Islet of Langerhans (tissue), 1 donor: ENCODE results near the gene KRR1.
A peak's percentile ranks its signal among the peaks of the same experiment; 100 is the strongest.
"Not testable (repeated sequence)": the region's sequence is repeated elsewhere in the genome, so short reads cannot be mapped to it uniquely, and the experiment has no call there.

Source experiments
- FAIRE-seq: peaks from one replicate; lab custom pipeline; 2011; peaks lifted over from hg19 to GRCh38; lab: Jason Lieb, UNC

Gene KRR1

GRCh38 chr12:75474116-75474515 is 37.3 kb downstream of the KRR1 start:
- FAIRE-seq = no peak

DNA sequence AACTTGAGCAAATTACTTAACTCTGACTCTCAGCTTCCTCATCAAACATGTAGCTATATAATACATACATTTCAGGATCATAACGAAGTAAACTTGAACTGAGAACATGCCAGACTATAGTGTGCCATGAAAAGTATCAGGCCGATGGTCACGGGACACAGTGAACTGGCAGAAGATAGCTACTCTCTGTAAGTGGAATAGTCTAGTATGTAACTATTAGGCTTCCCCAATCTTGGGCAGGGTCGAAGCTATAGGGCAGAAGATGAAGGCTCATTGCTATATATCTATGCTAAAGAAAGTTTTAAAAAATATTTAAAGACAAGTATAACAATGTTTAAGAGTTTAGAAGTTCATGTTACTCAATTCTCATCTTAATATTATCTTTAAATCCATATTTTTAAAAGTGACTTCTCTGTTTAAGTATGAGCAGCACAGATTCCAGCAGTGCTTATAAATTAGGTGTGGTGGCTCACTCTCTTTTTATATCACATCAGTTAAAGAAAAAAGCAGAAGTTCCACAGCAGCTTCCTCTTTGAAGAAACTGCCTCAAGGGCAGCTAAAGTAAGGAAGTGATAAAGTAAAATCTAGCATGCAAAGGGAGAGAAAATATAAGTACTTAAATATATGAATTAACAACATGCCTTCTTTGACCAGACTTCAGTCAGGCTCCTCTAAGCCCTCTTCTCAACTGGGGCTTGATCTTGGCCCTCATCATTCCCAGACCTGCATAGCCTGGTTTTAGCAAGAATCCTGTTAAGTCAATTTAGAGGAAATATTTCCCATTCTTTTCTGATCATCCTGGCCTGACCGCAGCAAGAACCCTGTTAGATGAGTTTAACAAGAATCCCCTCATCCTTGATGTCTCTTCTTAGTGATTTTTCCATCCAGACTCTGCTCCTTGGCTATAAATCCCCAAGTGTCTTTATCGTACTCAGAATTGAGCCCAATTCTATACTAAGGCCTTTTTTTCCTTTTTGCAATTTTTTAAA is 39.2 kb downstream of the KRR1 start:
- FAIRE-seq = no peak

- no peak for FAIRE-seq
Observed at GRCh38 chr12:75460204-75460603, 51.2 kb downstream of the KRR1 start.

- FAIRE-seq = no peak
Observed at GRCh38 chr12:75459755-75460154, 51.7 kb downstream of the KRR1 start.

- not testable (repeated sequence) for FAIRE-seq
Observed at GRCh38 chr12:75457866-75458265, 53.5 kb downstream of the KRR1 start.

GRCh38 chr12:75457191-75457590 is 54.2 kb downstream of the KRR1 start:
- FAIRE-seq = peak; percentile 9

DNA sequence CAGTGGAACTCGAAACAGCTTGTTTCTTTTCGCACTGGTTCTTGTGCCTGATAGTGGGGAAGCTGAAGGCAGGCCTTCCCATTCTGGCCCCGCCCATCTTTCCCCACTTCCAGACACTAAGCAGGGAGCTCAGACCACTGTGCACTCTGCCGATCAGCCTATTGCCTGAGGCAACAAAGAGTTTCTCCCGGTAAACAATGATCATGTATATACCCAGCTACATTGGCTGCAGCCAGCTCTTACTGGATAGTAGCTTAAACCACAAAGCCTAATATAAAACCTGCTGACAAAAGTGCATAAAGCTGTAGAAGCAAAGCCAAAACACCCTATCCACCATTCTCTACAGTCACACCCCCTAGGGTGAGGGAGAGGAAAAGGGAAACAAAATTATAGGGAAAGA is 55.6 kb downstream of the KRR1 start:
- FAIRE-seq = no peak

DNA sequence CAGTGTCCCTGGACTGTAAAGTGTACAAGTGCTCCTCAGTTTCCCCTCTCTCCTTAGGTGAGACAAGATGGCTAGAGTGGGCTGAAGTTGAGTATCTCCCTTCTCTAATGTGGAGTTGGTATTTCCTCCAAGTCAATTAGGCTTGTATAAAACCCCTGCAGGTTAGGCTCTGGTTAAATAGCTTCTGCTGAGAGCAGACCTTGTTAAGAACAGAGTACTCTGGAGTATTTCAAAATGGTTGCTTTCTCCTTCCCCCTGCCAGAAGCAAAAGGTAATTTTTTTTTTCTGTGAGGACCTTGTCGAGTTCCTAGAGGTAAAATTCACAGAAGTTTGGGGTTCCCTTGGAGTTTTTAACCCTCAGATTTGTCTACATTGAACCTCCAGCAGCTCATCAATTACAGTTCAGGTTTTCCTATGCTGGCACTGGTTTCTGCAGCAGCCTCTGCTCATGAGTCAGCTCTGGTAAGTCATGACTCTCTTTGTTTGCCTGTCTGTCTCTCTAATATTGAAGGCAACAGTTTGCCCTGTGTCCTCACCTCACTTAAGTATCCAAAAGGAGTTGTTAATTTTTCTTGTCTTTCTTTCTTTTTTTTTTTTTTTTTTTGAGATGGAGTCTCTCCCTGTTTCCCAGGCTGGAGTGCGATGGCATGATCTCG is 58.6 kb downstream of the KRR1 start:
- FAIRE-seq = no peak

GRCh38 chr12:75447691-75448393 is 63.6 kb downstream of the KRR1 start:
- no peak for FAIRE-seq

DNA sequence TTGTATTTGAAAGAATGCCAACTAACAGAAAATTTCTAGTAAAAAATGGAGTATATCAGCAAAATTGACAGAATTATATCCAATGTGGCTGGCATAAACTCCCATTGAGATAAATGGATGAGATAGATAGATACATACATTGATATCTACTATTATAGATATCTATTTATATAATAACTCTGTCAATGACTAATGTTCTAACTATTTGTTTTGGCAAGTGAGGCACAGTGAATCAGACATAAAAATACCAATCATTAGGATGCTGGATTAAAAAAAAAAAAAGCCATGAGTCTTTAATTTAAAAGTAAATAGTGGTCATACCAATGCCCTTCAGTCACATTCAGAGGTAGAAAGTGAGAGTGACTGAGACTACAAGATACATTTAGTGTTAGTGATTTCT is 64.6 kb downstream of the KRR1 start:
- no peak for FAIRE-seq

DNA sequence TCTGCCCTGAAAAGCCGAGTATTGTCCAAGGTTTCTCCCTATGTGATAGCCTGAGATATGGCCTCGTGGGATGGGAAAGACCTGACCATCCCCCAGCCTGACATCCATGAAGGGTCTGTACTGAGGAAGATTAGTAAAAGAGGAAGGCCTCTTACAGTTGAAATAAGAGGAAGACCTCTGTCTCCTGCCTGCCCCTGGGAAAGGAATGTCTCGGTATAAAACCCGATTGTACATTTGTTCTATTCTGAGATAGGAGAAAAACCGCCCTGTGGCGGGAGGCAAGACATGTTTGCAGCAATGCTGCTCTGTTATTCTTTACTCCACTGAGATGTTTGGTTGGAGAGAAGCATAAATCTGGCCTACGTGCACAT is 66.3 kb downstream of the KRR1 start:
- FAIRE-seq = not testable (repeated sequence)

DNA sequence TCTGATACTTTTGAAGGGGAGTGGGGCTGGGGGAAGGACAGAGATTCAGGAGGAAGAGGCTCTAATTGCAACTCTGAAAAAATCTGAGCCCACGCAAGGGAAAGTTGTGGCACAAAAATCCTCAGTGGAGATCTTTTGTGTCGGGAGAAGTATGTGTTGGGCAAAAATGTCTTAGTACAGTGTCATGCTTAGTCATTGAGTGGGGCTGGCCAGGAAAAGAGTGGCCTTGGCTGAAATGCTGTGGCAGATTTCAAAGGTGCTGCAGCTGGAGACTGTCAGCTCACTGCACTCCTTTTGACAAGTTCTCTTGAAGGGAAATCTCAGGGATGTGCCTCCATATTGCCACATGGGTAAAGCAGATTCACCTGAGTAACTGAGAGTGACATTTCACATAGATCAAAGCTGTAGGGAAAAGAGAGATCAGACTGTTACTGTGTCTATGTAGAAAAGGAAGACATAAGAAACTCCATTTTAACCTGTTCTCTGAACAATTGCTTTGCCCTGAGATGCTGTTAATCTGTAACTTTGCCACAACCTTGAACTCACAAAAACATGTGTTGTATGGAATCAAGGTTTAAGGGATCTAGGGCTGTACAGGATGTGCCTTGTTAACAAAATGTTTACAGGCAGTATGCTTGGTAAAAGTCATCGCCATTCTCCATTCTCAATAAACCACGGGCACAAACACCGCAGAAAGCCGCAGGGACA is 66.8 kb downstream of the KRR1 start:
- FAIRE-seq = no peak

DNA sequence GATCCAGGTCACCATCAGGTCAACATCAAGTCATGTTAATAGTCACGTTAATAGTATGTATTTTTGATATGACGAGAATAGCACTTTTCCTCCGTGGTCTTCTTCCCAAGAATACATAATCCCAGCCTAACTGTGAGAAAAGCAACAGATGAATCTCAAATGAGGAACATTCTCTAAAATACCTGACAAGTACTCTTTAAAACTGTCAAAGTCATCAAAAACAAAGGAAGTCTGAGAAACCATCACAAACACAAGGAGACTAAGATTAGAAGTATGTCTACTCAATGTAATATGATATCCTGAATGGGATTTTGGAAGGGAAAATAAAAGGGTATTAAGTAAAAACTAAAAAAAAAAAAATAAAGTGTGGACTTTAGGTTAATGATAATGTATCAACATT is 67.7 kb downstream of the KRR1 start:
- no peak for FAIRE-seq

GRCh38 chr12:75442454-75442853 is 69.0 kb downstream of the KRR1 start:
- not testable (repeated sequence) for FAIRE-seq

DNA sequence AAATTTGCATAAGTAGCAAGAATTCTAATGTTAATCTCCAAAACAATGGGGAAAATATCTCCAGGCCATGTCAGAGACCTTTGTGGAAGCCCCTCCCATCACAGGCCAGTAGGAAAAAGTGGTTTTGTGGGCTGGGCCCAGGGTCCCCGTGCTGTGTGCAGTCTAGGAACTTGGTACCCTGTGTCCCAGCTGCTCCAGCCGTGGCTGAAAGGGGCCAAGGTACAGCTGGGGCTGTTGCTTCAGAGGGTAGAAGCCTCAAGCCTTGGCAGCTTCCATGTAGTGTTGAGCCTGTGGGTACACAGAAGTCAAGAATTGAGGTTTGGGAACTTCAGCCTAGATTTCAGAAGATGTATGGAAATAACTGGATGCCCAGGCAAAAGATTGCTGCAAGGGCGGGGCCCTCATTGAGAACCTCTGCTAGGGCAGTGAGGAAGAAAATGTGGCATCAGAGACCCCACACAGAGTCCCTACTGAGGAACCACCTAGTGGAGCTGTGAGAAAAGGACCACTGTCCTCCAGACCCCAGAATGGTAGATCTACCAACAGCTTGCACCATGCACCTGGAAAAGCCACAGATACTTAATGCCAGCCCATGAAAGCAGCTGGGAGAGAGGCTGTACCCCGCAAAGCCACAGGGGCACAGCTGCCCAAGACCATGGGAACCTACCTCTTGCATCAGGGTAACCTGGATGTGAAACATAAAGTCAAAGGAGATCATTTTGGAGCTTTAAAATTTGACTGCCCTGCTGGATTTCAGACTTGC is 69.5 kb downstream of the KRR1 start:
- FAIRE-seq = not testable (repeated sequence)
